H54 (cell line): Measurements from ENCODE around the gene ESYT1.

Source experiments
- DNase-seq: peaks from one replicate; pipeline ENCODE4 v3.0.0; 2011; ENCODE audit warnings: low spot score, mixed read lengths; ENCODE audit not compliant: insufficient read length
- FAIRE-seq: peaks from 3 replicates; lab custom pipeline; 2011; peaks lifted over from hg19 to GRCh38; lab: Jason Lieb, UNC
- POLR2A ChIP-seq: IDR thresholded peaks from 2 replicates; pipeline ENCODE4 v1.6.1; 2011; ENCODE audit warnings: low read depth, mild to moderate bottlenecking, low read length

Gene ESYT1

DNA sequence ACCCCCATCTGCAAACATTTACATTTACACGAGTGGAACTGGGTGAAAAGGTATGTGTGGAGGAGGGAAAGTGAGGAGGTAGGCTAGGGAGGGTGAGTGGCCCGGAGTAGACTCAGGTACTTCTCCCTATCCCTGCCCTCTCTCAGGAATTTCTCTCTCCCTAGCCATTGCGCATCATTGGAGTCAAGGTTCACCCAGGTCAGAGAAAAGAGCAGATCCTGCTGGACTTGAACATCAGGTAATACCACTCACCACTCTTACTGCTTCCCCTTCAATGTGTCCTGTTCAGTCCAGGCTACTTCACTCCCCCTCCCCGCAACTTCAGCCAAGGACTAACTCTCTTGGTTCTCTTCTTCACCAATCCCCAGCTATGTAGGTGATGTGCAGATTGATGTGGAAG lies 2.8 kb downstream of the ESYT1 start:
- FAIRE-seq (no peak), DNase-seq (no peak)
- TF ChIP-seq POLR2A: no peak

DNA sequence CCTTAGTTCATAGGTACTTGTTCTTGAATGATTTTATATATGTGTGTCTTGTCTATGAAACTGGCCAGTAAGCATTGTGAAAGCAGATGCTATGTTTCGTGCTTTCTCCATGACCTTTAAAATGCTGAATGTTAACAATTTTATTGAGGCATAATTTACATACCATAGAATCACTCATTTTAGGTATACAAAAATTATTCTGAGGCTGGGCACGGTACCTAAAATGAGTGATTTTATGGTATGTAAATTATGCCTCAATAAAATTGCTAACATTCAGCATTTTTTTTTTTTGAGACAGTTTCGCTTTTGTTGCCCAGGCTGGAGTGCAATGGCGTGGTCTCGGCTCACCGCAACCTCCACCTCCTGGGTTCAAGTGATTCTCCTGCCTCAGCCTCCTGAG lies 6.8 kb downstream of the ESYT1 start:
- no peak for FAIRE-seq
- no peak for TF ChIP-seq POLR2A
- no peak for DNase-seq

DNA sequence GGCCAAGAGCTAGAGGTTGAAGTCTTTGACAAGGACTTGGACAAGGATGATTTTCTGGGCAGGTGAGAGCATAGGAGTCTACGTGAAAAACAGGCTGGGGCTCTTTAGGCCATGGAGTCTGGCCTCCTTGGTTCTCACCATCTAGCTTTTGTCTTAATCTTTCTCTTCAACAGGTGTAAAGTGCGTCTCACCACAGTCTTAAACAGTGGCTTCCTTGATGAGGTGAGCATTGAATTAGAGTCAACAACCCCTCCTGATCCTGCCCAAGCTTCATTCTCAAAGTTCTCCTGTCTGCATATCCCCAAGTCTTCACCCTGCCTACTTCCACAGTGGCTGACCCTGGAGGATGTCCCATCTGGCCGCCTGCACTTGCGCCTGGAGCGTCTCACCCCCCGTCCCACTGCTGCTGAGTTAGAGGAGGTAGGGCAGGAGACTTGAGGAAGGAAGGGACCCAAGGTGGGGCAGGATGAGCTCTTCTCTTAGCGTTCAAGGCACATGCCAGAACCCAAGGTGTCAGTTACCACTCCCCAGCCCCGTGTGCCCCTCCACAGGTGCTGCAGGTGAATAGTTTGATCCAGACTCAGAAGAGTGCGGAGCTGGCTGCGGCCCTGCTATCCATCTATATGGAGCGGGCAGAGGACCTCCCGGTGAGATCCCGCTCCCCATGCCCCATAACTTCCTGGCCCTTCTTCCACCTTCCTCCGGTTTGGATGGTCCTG lies 9.9 kb downstream of the ESYT1 start:
- no peak for DNase-seq
- no peak for FAIRE-seq
- no peak for TF ChIP-seq POLR2A

DNA sequence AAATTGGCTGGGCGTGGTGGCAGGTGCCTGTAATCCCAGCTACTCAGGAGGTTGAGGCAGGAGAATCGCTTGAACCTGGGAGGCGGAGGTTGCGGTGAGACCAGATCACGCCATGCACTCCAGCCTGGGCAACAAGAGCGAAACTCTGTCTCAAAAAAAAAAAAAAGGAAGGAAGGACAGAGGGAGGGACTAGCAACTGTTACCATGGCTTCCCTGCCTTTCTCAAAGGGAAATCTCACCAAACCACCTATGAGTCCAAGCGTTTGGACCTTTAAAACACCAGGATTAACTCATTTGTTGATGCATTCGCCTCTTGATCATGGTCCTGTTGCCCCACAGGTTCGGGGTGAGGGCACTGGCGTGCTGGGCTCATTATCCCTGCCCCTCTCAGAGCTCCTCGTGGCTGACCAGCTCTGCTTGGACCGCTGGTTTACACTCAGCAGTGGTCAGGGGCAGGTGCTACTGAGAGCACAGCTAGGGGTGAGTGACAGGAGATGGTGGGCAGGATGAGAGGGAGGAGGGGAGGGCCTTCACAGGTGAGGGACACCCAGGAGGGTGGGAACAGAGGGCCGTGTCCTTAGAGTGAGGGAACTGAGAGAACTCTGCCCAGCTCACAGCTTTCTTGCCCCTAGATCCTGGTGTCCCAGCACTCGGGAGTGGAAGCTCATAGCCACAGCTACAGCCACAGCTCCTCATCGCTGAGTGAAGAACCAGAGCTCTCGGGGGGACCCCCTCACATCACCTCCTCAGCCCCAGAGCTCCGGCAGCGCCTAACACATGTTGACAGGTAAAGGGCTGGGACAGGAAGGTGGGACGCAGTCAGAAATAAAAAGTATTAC lies 14.1 kb downstream of the ESYT1 start:
- TF ChIP-seq POLR2A: no peak
- DNase-seq (no peak), FAIRE-seq (no peak)

DNA sequence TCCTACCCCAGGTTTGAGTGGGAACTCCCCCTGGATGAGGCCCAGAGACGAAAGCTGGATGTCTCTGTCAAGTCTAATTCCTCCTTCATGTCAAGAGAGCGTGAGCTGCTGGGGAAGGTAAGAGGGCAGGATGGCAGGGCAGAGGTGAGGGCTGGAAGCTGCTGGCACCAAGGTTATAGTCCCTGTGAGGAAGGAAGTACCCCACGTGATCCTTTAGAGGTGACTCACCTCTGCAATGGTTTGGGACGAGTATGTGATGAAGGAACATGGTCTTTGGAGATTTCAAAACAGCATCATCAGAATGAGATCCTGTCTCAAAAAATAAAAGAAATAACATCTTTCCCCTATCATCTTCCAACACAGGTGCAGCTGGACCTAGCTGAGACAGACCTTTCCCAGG lies 15.2 kb downstream of the ESYT1 start:
- no peak for FAIRE-seq
- DNase-seq: no peak
- no peak for TF ChIP-seq POLR2A

DNA sequence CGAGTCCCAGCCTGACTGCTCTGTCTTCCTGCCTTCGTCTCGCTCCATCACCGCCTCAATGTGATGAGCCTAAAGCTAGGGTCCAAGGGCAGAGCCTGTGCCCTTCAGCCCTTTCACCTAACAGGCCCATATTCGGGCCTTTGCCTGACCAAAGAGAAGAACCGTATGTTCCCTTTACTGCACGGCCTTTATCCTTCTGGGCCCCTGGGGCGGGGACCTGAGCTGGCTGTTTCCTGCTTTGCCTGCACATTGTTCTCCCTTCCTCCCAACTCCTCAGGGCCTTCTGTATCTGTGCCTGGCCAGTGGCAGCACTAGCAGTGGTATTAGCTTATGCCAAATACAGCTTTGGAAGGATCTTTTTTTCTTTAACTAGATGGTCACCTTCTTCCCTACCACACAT lies 15.8 kb downstream of the ESYT1 start:
- DNase-seq (no peak), FAIRE-seq (no peak)
- TF ChIP-seq POLR2A: no peak

DNA sequence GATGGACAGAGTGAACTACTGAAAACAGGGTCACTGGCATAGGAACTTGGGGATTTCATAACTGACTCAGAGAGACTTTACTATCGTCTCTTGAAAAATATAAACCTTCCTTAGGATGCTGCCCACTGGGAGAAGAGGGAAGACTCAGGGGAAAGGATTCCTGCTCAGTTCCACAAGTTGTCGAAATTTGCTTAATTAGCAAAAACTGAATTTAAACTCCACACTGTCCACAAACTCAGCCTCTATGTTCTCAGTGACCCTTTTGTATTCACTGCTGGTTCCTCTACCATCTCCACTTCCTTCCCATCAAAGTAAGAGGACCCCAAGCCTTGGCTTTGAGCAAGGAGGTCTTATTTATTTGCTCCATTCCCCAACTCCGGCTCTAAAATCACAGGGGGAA lies 17.1 kb downstream of the ESYT1 start:
- TF ChIP-seq POLR2A: no peak
- FAIRE-seq (no peak), DNase-seq (no peak)

DNA sequence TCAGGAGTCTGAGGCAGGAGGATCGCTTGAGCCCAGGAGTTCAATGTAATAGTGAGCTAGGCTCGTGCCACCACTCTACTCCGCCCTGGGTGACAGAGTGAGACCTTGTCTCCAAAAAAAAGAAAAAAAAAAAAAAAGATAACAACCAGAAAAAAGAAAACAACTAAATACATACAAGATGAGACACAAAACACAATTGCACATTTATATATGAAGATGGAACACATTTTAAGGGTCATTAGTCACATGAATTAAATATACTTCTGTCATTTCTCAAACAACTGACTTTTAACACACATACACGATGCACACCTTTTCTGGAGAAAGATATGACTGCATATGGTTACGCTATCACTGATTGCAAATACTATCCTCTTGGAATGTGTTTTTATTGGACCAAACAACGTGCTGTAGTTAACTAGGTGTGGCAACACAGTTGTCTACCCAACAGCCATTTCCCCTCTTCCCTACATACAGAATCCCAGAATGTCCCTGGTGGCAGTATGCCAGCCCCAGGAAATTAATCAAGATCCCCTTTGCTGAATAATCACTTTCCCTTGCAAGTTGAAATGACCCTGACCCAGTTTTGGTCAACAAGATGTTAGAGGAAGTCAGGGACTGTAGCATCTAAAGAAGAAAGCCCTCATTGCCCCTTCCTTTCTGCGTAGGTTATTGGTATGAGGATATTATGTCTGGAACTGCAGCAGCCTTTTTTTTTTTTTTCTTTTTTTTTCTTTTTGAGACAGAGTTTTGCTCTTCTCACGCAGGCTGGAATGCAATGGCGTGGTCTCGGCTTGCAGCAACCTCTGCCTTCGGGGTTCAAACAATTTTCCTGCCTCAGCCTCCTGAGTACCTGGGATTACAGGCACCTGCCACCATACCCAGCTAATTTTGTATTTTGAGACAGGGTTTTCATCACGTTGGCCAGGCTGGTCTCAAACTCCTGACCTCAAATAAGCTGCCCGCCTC lies 18.7 kb downstream of the ESYT1 start:
- no peak for TF ChIP-seq POLR2A
- DNase-seq (no peak), FAIRE-seq (no peak)

DNA sequence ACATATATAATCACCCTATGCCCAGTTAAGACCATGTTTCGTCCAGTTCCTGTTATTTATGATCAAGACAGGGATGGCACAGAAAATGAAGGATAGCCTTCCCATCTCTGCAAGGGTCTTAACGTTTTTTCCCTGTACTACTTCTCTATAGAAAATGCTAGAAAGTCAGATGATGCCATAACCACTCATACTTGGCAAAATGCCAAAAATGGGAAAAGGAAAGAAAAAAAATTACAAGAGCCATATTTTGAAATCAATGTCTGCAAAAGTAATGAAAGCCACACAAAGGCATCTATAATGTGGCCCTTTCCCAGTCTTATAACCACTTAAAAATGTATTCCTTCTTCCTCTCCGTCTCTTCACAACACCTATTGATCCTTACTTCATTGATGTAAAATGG lies 22.5 kb downstream of the ESYT1 start:
- TF ChIP-seq POLR2A: no peak
- FAIRE-seq: no peak
- DNase-seq: no peak

DNA sequence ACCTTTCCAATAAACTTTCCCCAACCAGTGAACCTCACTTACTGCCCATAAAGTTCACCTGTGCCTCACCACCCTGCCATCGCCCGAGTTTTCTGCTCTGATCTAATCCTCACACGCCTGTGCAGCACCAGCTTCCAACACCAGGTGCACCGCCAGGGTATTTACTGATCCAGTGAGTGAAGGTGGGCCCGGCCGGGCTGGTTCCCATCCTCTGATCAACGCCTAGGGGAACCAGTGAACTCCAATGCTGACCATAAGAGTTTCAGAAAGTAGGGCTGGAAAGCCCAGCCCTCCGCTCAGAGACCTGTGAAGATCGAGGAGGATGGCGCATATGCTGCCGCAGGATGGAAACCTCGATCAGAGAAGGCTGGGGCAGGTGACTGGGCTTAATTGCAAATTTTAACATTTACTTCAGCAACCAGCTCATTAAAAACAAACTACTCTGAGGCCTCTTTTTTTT lies 23.6 kb downstream of the ESYT1 start:
- no peak for FAIRE-seq

DNA sequence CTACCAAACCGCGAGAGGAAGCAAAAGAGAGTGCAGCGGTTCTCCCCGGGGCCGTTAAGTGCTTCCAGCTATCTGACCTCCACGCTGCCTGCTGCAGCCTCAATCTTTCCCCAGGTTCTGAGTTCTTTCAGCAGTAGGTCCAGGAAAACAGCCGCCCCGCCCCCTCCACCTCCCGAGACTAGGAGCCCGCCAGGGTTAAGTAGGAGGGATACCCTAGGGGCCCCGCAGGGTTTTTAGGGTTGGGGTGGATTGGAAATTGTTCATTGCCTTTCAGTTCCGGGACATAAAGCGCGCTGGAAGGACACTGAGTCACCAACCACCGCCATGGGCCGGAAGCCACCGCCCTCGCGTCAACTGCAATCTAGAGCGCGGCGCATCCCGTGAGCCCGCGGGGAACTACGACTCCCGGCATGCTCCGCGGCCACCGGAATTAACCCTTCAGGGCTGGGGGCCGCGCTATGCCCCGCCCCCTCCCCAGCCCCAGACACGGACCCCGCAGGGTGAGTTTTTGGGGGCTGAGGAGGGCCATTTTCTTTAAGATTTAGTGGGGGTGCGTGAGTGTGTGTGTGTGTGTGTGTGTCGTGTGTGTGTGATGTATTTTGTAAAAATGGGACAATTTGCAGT lies 24.2 kb downstream of the ESYT1 start, which contains the start of gene MYL6B:
Gene MYL6B, plus strand, starts transcription at position 456 of the 624 bp plus-strand sequence. CDS start 1,332 bp downstream, outside the sequence.
- peak; percentile 57 for TF ChIP-seq POLR2A
- FAIRE-seq: peak; percentile 61
- peak; percentile 77 for DNase-seq

More for the DNA sequence above, 23.6 kb downstream of the ESYT1 start:
- TF ChIP-seq POLR2A: no peak
- no peak for DNase-seq

DNA sequence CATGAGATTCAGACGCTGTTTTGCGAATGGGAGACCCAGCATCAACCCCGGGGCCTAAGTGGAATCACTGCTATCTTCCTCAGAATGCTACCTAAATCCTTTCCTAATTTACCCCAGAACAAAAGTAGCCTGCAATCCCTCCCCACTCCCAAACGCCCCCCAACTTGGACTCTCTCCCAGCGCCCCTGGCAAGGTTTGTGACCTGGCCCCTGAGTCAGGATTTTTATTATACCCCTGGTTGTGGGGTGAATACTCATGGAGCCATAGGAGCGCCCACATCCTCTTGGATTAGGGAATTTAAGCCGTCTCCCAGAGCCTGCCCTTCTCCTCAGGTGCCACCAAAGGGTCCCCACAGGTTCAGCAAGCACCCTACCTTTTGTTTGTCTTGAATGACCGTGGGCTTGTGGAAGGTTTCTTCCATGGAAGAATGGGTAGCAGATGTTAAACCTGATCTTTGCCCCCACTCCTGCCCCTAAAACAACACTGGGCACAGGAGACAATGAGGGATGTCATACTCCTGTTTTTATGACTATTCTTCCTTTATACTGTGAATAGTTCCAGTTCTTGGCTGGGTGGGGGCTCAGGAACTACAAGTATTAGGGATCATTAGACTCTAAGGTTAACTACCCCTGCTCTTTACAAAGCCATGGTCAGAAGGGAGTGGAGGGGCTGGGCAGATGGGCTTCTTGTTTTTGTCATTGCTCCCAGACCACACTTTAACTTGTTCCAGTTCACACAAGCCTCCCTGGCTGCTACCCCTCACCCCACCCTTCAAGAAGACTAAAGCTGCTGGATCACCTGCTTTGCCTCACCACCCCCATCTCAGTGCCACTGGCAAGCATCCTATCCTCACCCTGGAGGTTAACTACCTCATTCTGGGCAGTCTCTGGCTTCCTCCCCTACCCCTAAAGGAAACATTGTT lies 24.9 kb downstream of the ESYT1 start:
- DNase-seq: no peak
- FAIRE-seq: no peak
- no peak for TF ChIP-seq POLR2A

DNA sequence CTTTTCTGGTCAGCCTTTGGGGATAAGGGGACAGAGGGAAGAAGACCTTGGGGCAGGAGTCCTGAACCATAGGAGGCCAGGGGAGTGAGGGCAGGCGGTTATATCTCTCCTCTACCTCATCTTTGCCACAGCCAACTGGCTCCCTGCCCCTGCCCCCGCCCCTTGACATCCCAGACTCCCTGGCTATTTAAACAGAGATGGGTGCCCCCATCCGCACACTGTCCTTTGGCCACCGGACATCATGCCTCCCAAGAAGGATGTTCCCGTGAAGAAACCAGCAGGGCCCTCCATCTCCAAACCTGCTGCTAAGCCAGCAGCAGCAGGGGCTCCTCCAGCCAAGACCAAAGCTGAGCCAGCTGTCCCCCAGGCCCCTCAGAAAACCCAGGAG lies 25.6 kb downstream of the ESYT1 start:
- no peak for TF ChIP-seq POLR2A
- DNase-seq (no peak), FAIRE-seq (no peak)
